GM23248 (cell line): ENCODE data around the gene KANTR. TPM values are rescaled to one million over a fixed set of nuclear protein-coding genes. Genes with fewer than 3 reads are reported as not detected.

Experiments
- DNase-seq: peaks from one replicate; pipeline ENCODE4 v3.0.0-alpha.2; 2015
- H2AFZ ChIP-seq: fragments of 200-600 bp; sonication (generic); 2 replicates; pipeline ENCODE4 v1.6.1; 2016; ENCODE audit warnings: antibody characterized with exemption
- H3F3A ChIP-seq: fragments of 200-600 bp; sonication (generic); 2 replicates; pipeline ENCODE4 v1.6.1; 2016; ENCODE audit warnings: mild to moderate bottlenecking, antibody characterized with exemption, mixed run types; ENCODE audit not compliant: insufficient read depth
- H3K27ac ChIP-seq: fragments of 200-600 bp; sonication (generic); 2 replicates; pipeline ENCODE4 v1.5.1; 2016; ENCODE audit warnings: mild to moderate bottlenecking
- H3K27me3 ChIP-seq: fragments of 200-600 bp; sonication (generic); replicated peaks from 2 replicates; pipeline ENCODE4 v1.6.1; 2016; ENCODE audit warnings: mild to moderate bottlenecking; ENCODE audit not compliant: insufficient read depth
- H3K36me3 ChIP-seq: fragments of 200-600 bp; sonication (generic); 2 replicates; pipeline ENCODE4 v1.6.1; 2016; ENCODE audit warnings: low read depth, mild to moderate bottlenecking
- H3K4me1 ChIP-seq: fragments of 200-600 bp; sonication (generic); 2 replicates; pipeline ENCODE4 v1.6.1; 2016; ENCODE audit warnings: mild to moderate bottlenecking; ENCODE audit not compliant: insufficient read depth
- H3K4me2 ChIP-seq: fragments of 200-600 bp; sonication (generic); one replicate; pipeline ENCODE4 v1.6.1; 2016; ENCODE audit warnings: mild to moderate bottlenecking; ENCODE audit not compliant: unreplicated experiment
- H3K4me3 ChIP-seq: fragments of 200-600 bp; sonication (generic); 2 replicates; pipeline ENCODE4 v1.5.1; 2016; ENCODE audit warnings: mild to moderate bottlenecking
- H3K79me2 ChIP-seq: fragments of 200-600 bp; sonication (generic); 2 replicates; pipeline ENCODE4 v1.6.1; 2016; ENCODE audit warnings: mild to moderate bottlenecking; ENCODE audit not compliant: insufficient read depth
- H3K9ac ChIP-seq: fragments of 200-600 bp; sonication (generic); 2 replicates; pipeline ENCODE4 v1.6.1; 2016; ENCODE audit warnings: mild to moderate bottlenecking
- H3K9me2 ChIP-seq: fragments of 200-600 bp; sonication (generic); 2 replicates; pipeline ENCODE4 v1.6.1; 2016; ENCODE audit warnings: mixed run types, mild to moderate bottlenecking, moderate library complexity; ENCODE audit not compliant: insufficient read depth
- H3K9me3 ChIP-seq: fragments of 200-600 bp; sonication (generic); one replicate; pipeline ENCODE4 v1.6.1; 2017; ENCODE audit warnings: low read depth
- H4K20me1 ChIP-seq: fragments of 200-600 bp; sonication (generic); 2 replicates; pipeline ENCODE4 v1.6.0; 2016; ENCODE audit not compliant: insufficient read depth
- EZH2 ChIP-seq: fragments of 200-600 bp; sonication (generic); IDR thresholded peaks from 2 replicates; pipeline ENCODE4 v1.6.1; 2018; ENCODE audit warnings: antibody characterized with exemption, mild to moderate bottlenecking; ENCODE audit not compliant: insufficient read depth, poor library complexity, severe bottlenecking
- EZH2phosphoT487 ChIP-seq: fragments of 200-600 bp; sonication (generic); IDR thresholded peaks from 2 replicates; pipeline ENCODE4 v1.6.1; 2018; ENCODE audit warnings: antibody characterized with exemption, moderate library complexity, mild to moderate bottlenecking, low read depth; ENCODE audit not compliant: insufficient read depth
- WGBS, 2 experiments: methylation state at CpG; one replicate each; pipeline ENCODE4 v1.1.6; 2015 to 2017; ENCODE audit warnings: low lambda C conversion rate in 2 of 2, low coverage in 1 of 2; ENCODE audit errors: missing lambda C conversion rate in 2 of 2; 5-methylcytosine and 5-hydroxymethylcytosine counted together
- in situ Hi-C: fragments of 300-500 bp; cut with MboI; formaldehyde crosslinking; loops from 2 replicates; pipeline ENCODE4 v1.15.0; 2020
- polyA plus RNA-seq: library from polyadenylated mRNA; unstranded; fragments of >200 nt; fragmentation: Nextera tagmentation; extraction: Ambion mirVana; gene quantifications from 2 replicates; pipeline ENCODE4 v1.2.1, GENCODE V29; 2016
- total RNA-seq: library from RNA; depleted of rRNA; stranded (reverse); fragments of >200 nt; shearing (Covaris generic); gene quantifications from 2 replicates; pipeline ENCODE4 v1.2.3, GENCODE V29; 2014

Gene KANTR
- total and polyA plus RNA-seq, 2 experiments from 2014 or later: 0.79 to 2.1 TPM

GRCh38 chrX:53153581-53153980, 59.6 kb downstream of the KANTR start:
- H3F3A ChIP-seq: no peaks in the 10 kb centered on the region
- H3K27me3 ChIP-seq: no peaks in the 10 kb centered on the region
- no peaks in the 10 kb centered on the region for H3K79me2 ChIP-seq
- H3K27ac ChIP-seq: no peak overlapping the region
- no peak overlapping the region for H3K4me3 ChIP-seq
- no peaks in the 10 kb centered on the region for H3K4me1 ChIP-seq
- WGBS, 2 experiments: 100% methylated on average over 1 of the region's 1 CpG; no CpG with 5 or more reads in 1 of the 2 experiments
- H3K9me2 ChIP-seq: no peaks in the 10 kb centered on the region
- H3K36me3 ChIP-seq: no peaks in the 10 kb centered on the region
- H3K4me2 ChIP-seq: no peak overlapping the region
- DNase-seq: no peak
- TF ChIP-seq EZH2phosphoT487: no peak
- no peak for TF ChIP-seq EZH2
- in situ Hi-C loops: no loop called here
- no peak overlapping the region for H3K9ac ChIP-seq
- no peaks in the 10 kb centered on the region for H3K9me3 ChIP-seq
- H2AFZ ChIP-seq: no peak overlapping the region
- no peaks in the 10 kb centered on the region for H4K20me1 ChIP-seq

GRCh38 chrX:53155512-53156206, 61.7 kb downstream of the KANTR start:
- TF ChIP-seq EZH2 (no peak), EZH2phosphoT487 (no peak)
- in situ Hi-C loops: no loop called here
- Histone ChIP-seq H3K9me3 (no peaks in the 10 kb centered on the region), H3K27me3 (no peaks in the 10 kb centered on the region), H3K9ac (no peak overlapping the region), H2AFZ (no peak overlapping the region), H4K20me1 (no peaks in the 10 kb centered on the region), H3K4me1 (no peaks in the 10 kb centered on the region), H3K4me3 (no peak overlapping the region), H3K27ac (no peak overlapping the region), H3K36me3 (no peaks in the 10 kb centered on the region), H3K79me2 (no peaks in the 10 kb centered on the region), H3F3A (no peaks in the 10 kb centered on the region), H3K4me2 (no peak overlapping the region), H3K9me2 (no peaks in the 10 kb centered on the region)
- WGBS, 2 experiments: 82 to 84% methylated on average over 8 of the region's 8 CpGs
- DNase-seq: no peak

- H3K9me2 ChIP-seq: no peaks in the 10 kb centered on the region
- no peaks in the 10 kb centered on the region for H3K4me1 ChIP-seq
- no peak for DNase-seq
- no peak overlapping the region for H3K9ac ChIP-seq
- H4K20me1 ChIP-seq: no peaks in the 10 kb centered on the region
- in situ Hi-C loops: no loop called here
- no peak overlapping the region for H2AFZ ChIP-seq
- TF ChIP-seq EZH2: no peak
- H3K4me2 ChIP-seq: no peak overlapping the region
- H3K27ac ChIP-seq: no peak overlapping the region
- H3K4me3 ChIP-seq: no peak overlapping the region
- WGBS, 2 experiments: 85 to 100% methylated on average over 2 of the region's 2 CpGs
- H3K79me2 ChIP-seq: no peaks in the 10 kb centered on the region
- H3K36me3 ChIP-seq: no peaks in the 10 kb centered on the region
- no peaks in the 10 kb centered on the region for H3F3A ChIP-seq
- H3K27me3 ChIP-seq: no peaks in the 10 kb centered on the region
- no peaks in the 10 kb centered on the region for H3K9me3 ChIP-seq
These were observed 62.3 kb downstream of the KANTR start for GRCh38 chrX:53156207-53156596.

DNA sequence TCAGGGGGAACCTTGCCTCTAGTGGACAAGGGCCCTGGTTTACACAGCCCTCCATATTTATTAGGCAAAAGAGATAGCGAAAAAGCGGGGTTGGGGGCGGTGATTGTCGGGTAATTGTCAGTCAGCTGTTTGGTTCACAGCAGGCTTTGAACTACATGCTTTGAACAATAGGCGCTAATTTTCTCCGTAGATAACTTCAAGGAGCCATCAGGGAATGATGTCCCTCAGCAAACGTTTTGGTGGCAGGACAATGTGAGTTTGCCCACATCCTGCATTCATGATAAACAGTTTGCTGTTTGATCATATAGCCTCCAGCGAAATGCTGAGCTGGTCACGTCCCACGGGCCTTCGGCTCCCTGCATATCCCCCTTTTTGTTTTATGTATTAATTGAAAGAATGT, 65.2 kb downstream of the KANTR start:
- H2AFZ ChIP-seq: no peak overlapping the region
- no peaks in the 10 kb centered on the region for H3K4me1 ChIP-seq
- no peak overlapping the region for H3K27ac ChIP-seq
- H3K9me3 ChIP-seq: no peaks in the 10 kb centered on the region
- no peak overlapping the region for H3K4me3 ChIP-seq
- no peak overlapping the region for H3K4me2 ChIP-seq
- no peak for TF ChIP-seq EZH2
- no peak for TF ChIP-seq EZH2phosphoT487
- H4K20me1 ChIP-seq: no peaks in the 10 kb centered on the region
- in situ Hi-C loops: no loop called here
- no peaks in the 10 kb centered on the region for H3K27me3 ChIP-seq
- no peak for DNase-seq
- H3K9me2 ChIP-seq: no peaks in the 10 kb centered on the region
- H3K36me3 ChIP-seq: no peaks in the 10 kb centered on the region
- H3K9ac ChIP-seq: no peak overlapping the region
- no peaks in the 10 kb centered on the region for H3F3A ChIP-seq
- no peaks in the 10 kb centered on the region for H3K79me2 ChIP-seq
- WGBS, 2 experiments: 87 to 91% methylated on average over 11 of the region's 11 CpGs
